Measurements from ENCODE around the gene CAMK1D.

The CAMK1D gene

GRCh38 chr10:12880423-12880822, 531.1 kb downstream of the CAMK1D start:
- Histone ChIP-seq H3K9me2 (ENCODE audit: low read depth, low read length) (no peaks in the 10 kb centered on the region), H3K4me1 (ENCODE audit: insufficient read depth, low read length, severe bottlenecking) (no peaks in the 10 kb centered on the region), H4K20me1 (ENCODE audit: insufficient read depth, low read length) (no peaks in the 10 kb centered on the region), H3K36me3 (ENCODE audit: insufficient read depth, low read length) (no peaks in the 10 kb centered on the region), H3K9me3 (ENCODE audit: low read length) (no peaks in the 10 kb centered on the region), H3K27me3 (ENCODE audit: insufficient read depth, low read length) (no peaks in the 10 kb centered on the region), H3K4me2 (ENCODE audit: low read length) (no peak overlapping the region), H3K79me2 (ENCODE audit: insufficient read depth, low read length) (no peaks in the 10 kb centered on the region), H3F3A (ENCODE audit: insufficient read depth, low read length) (no peaks in the 10 kb centered on the region), H3K9ac (ENCODE audit: low read length) (no peak overlapping the region), H3K4me3 (ENCODE audit: low read depth, low read length, poor library complexity, severe bottlenecking) (no peak overlapping the region), H2AFZ (ENCODE audit: low read length) (no peak overlapping the region), H3K27ac (ENCODE audit: low read depth, low read length, poor library complexity, severe bottlenecking) (no peak overlapping the region)
- no peak for TF ChIP-seq CTCF (IDR thresholded peaks at IDR 0.05; ENCODE audit: low read length)
- TF ChIP-seq EZH2 (IDR thresholded peaks at IDR 0.05; ENCODE audit: borderline replicate concordance, low read length) = no peak

GRCh38 chr10:12884851-12885250, 535.5 kb downstream of the CAMK1D start:
- no peaks in the 10 kb centered on the region for H3K4me1 ChIP-seq (ENCODE audit: insufficient read depth, low read length, severe bottlenecking)
- no peak overlapping the region for H3K27ac ChIP-seq (ENCODE audit: low read depth, low read length, poor library complexity, severe bottlenecking)
- TF ChIP-seq CTCF (IDR thresholded peaks at IDR 0.05; ENCODE audit: low read length) (no peak), EZH2 (IDR thresholded peaks at IDR 0.05; ENCODE audit: borderline replicate concordance, low read length) (no peak)
- no peak overlapping the region for H3K4me3 ChIP-seq (ENCODE audit: low read depth, low read length, poor library complexity, severe bottlenecking)
- no peaks in the 10 kb centered on the region for H3K9me3 ChIP-seq (ENCODE audit: low read length)
- no peaks in the 10 kb centered on the region for H4K20me1 ChIP-seq (ENCODE audit: insufficient read depth, low read length)
- H3K9ac ChIP-seq (ENCODE audit: low read length) = no peak overlapping the region
- no peaks in the 10 kb centered on the region for H3F3A ChIP-seq (ENCODE audit: insufficient read depth, low read length)
- no peaks in the 10 kb centered on the region for H3K27me3 ChIP-seq (ENCODE audit: insufficient read depth, low read length)
- H2AFZ ChIP-seq (ENCODE audit: low read length) = no peak overlapping the region
- no peaks in the 10 kb centered on the region for H3K9me2 ChIP-seq (ENCODE audit: low read depth, low read length)
- no peak overlapping the region for H3K4me2 ChIP-seq (ENCODE audit: low read length)
- no peaks in the 10 kb centered on the region for H3K79me2 ChIP-seq (ENCODE audit: insufficient read depth, low read length)
- H3K36me3 ChIP-seq (ENCODE audit: insufficient read depth, low read length) = no peaks in the 10 kb centered on the region
